HUES64 (cell line): Measurements from ENCODE around the gene PRSS12.

ENCODE experiments used
- H3K27ac ChIP-seq: 2 replicates; pipeline ENCODE4 v1.7.0; 2013; ENCODE audit warnings: low read depth, low read length, inconsistent platforms
- H3K27me3 ChIP-seq: 2 replicates; pipeline ENCODE4 v1.6.1; 2013; ENCODE audit warnings: mild to moderate bottlenecking, low read length; ENCODE audit not compliant: insufficient read depth
- H3K36me3 ChIP-seq: 2 replicates; pipeline ENCODE4 v1.6.1; 2013; ENCODE audit warnings: mild to moderate bottlenecking, low read length; ENCODE audit not compliant: insufficient read depth
- H3K4me1 ChIP-seq: 2 replicates; pipeline ENCODE4 v1.6.1; 2013; ENCODE audit warnings: mild to moderate bottlenecking, low read length, moderate library complexity; ENCODE audit not compliant: insufficient read depth
- H3K4me3 ChIP-seq: 2 replicates; pipeline ENCODE4 v1.5.1; 2013; ENCODE audit warnings: mild to moderate bottlenecking, low read length, moderate library complexity
- H3K9ac ChIP-seq: 2 replicates; pipeline ENCODE4 v1.6.1; 2013; ENCODE audit warnings: mild to moderate bottlenecking, low read depth, low read length
- H3K9me3 ChIP-seq: 2 replicates; pipeline ENCODE4 v1.6.1; 2013; ENCODE audit warnings: low read depth, low read length; ENCODE audit not compliant: insufficient read depth
- WGBS: fragments of 150-250, 120-280 bp; methylation state at CpG from one replicate; pipeline ENCODE4 v1.1.7; 2013; ENCODE audit warnings: missing lambda C conversion rate; 5-methylcytosine and 5-hydroxymethylcytosine counted together

Gene PRSS12

GRCh38 chr4:118356731-118357130 is 3.9 kb upstream of the PRSS12 start:
- 89% methylated on average over 1 of the region's 1 CpG for WGBS
- no peak overlapping the region for H3K27ac ChIP-seq
- peaks cover 30% of the 10 kb centered on the region for H3K27me3 ChIP-seq
- H3K4me1 ChIP-seq: 0 out of 2 replicates have a peak, but pooled peaks cover 4% of the 10 kb centered on the region
- no peak overlapping the region for H3K4me3 ChIP-seq
- H3K9me3 ChIP-seq: no peaks in the 10 kb centered on the region
- no peak overlapping the region for H3K9ac ChIP-seq
- no peaks in the 10 kb centered on the region for H3K36me3 ChIP-seq

- Histone ChIP-seq H3K4me1 (0 out of 2 replicates have a peak, but pooled peaks cover 4% of the 10 kb centered on the region), H3K4me3 (no peak overlapping the region), H3K9ac (no peak overlapping the region), H3K27ac (no peak overlapping the region), H3K9me3 (no peaks in the 10 kb centered on the region), H3K36me3 (no peaks in the 10 kb centered on the region), H3K27me3 (peaks cover 36% of the 10 kb centered on the region)
- 83% methylated on average over 2 of the region's 4 CpGs for WGBS
Measured at GRCh38 chr4:118356111-118356510, 3.3 kb upstream of the PRSS12 start.

- Histone ChIP-seq H3K9me3 (no peaks in the 10 kb centered on the region), H3K4me3 (no peak overlapping the region), H3K36me3 (no peaks in the 10 kb centered on the region), H3K4me1 (0 out of 2 replicates have a peak, but pooled peaks cover 4% of the 10 kb centered on the region), H3K9ac (no peak overlapping the region), H3K27me3 (peaks cover 46% of the 10 kb centered on the region), H3K27ac (no peak overlapping the region)
- no CpG with 5 or more reads among the region's 2 CpGs for WGBS
Measured at GRCh38 chr4:118354913-118355312, 2.1 kb upstream of the PRSS12 start.

- no peaks in the 10 kb centered on the region for H3K36me3 ChIP-seq
- peak overlapping the region; percentile 53; the same call in 1 of the 2 replicates for H3K9ac ChIP-seq
Measured at GRCh38 chr4:118353534-118354030, 779 bp upstream of the PRSS12 start.

GRCh38 chr4:118351851-118352827 is 664 bp downstream of the PRSS12 start:
- Histone ChIP-seq H3K27me3 (peaks cover 46% of the 10 kb centered on the region), H3K9me3 (no peaks in the 10 kb centered on the region), H3K4me3 (peak overlapping the region; percentile 69), H3K4me1 (0 out of 2 replicates have a peak, but pooled peaks cover 4% of the 10 kb centered on the region), H3K9ac (peak overlapping the region; percentile 26), H3K36me3 (no peaks in the 10 kb centered on the region), H3K27ac (no peak overlapping the region)
- WGBS: 5% methylated on average over 77 of the region's 82 CpGs

More at GRCh38 chr4:118353534-118354030, 779 bp upstream of the PRSS12 start:
- Histone ChIP-seq H3K27ac (no peak overlapping the region), H3K4me1 (0 out of 2 replicates have a peak, but pooled peaks cover 4% of the 10 kb centered on the region), H3K9me3 (no peaks in the 10 kb centered on the region), H3K27me3 (peaks cover 46% of the 10 kb centered on the region), H3K4me3 (peak overlapping the region; percentile 69)
- WGBS: 43% methylated on average over 8 of the region's 8 CpGs

GRCh38 chr4:118350961-118351360 is 1.8 kb downstream of the PRSS12 start:
- Histone ChIP-seq H3K27me3 (peaks cover 46% of the 10 kb centered on the region), H3K4me3 (no peak overlapping the region), H3K9me3 (no peaks in the 10 kb centered on the region), H3K36me3 (no peaks in the 10 kb centered on the region), H3K4me1 (0 out of 2 replicates have a peak, but pooled peaks cover 4% of the 10 kb centered on the region), H3K27ac (no peak overlapping the region), H3K9ac (no peak overlapping the region)
- WGBS: 98% methylated on average over 3 of the region's 3 CpGs

- Histone ChIP-seq H3K36me3 (no peaks in the 10 kb centered on the region), H3K4me3 (no peak overlapping the region), H3K4me1 (0 out of 2 replicates have a peak, but pooled peaks cover 11% of the 10 kb centered on the region), H3K9ac (no peak overlapping the region), H3K27me3 (peaks cover 37% of the 10 kb centered on the region), H3K9me3 (no peaks in the 10 kb centered on the region), H3K27ac (no peak overlapping the region)
- WGBS: 95% methylated on average over 5 of the region's 5 CpGs
Measured at GRCh38 chr4:118348886-118349285, 3.9 kb downstream of the PRSS12 start.

- 0 out of 2 replicates have a peak, but pooled peaks cover 7% of the 10 kb centered on the region for H3K4me1 ChIP-seq
- WGBS: 85% methylated on average over 4 of the region's 4 CpGs
- no peak overlapping the region for H3K9ac ChIP-seq
- H3K27ac ChIP-seq: no peak overlapping the region
- H3K9me3 ChIP-seq: no peaks in the 10 kb centered on the region
- peaks cover 14% of the 10 kb centered on the region for H3K27me3 ChIP-seq
- H3K36me3 ChIP-seq: no peaks in the 10 kb centered on the region
- no peak overlapping the region for H3K4me3 ChIP-seq
Measured at GRCh38 chr4:118346495-118346894, 6.3 kb downstream of the PRSS12 start.

GRCh38 chr4:118345813-118346212 is 7.0 kb downstream of the PRSS12 start:
- WGBS: 63% methylated on average over 1 of the region's 1 CpG
- peaks cover 7% of the 10 kb centered on the region; the same call in 1 of the 2 replicates for H3K27me3 ChIP-seq

GRCh38 chr4:118344801-118345200 is 8.0 kb downstream of the PRSS12 start:
- no peaks in the 10 kb centered on the region for H3K9me3 ChIP-seq
- peaks cover 17% of the 10 kb centered on the region for H3K4me1 ChIP-seq
- no peaks in the 10 kb centered on the region for H3K36me3 ChIP-seq
- no peaks in the 10 kb centered on the region for H3K27me3 ChIP-seq
- no peak overlapping the region for H3K27ac ChIP-seq
- no peak overlapping the region for H3K4me3 ChIP-seq
- H3K9ac ChIP-seq: no peak overlapping the region

More at GRCh38 chr4:118345813-118346212, 7.0 kb downstream of the PRSS12 start:
- H3K9me3 ChIP-seq: no peaks in the 10 kb centered on the region
- H3K27ac ChIP-seq: no peak overlapping the region
- no peak overlapping the region for H3K9ac ChIP-seq
- H3K4me3 ChIP-seq: no peak overlapping the region
- H3K4me1 ChIP-seq: peaks cover 7% of the 10 kb centered on the region; the same call in 1 of the 2 replicates
- H3K36me3 ChIP-seq: no peaks in the 10 kb centered on the region

GRCh38 chr4:118343501-118343900 is 9.3 kb downstream of the PRSS12 start:
- H3K9me3 ChIP-seq: no peaks in the 10 kb centered on the region
- no peaks in the 10 kb centered on the region for H3K36me3 ChIP-seq
- H3K27ac ChIP-seq: no peak overlapping the region
- no peak overlapping the region for H3K9ac ChIP-seq
- 93% methylated on average over 3 of the region's 3 CpGs for WGBS
- no peak overlapping the region for H3K4me3 ChIP-seq
- peaks cover 18% of the 10 kb centered on the region for H3K4me1 ChIP-seq
- H3K27me3 ChIP-seq: no peaks in the 10 kb centered on the region
